Liver (tissue), 9 donors: ENCODE measurements around the gene ARHGAP23. TPM values are rescaled to one million over a fixed set of nuclear protein-coding genes. Genes with fewer than 3 reads are reported as not detected.
A peak's percentile ranks its signal among the peaks of the same experiment; 100 is the strongest.
"Not testable (repeated sequence)": the region's sequence is repeated elsewhere in the genome, so short reads cannot be mapped to it uniquely, and the experiment has no call there.

Experiments
- DNase-seq: peaks from one replicate; pipeline ENCODE4 v3.0.0-alpha.2; 2017; ENCODE audit warnings: low spot score
- H3K27ac ChIP-seq, 2 donors: one replicate each; pipeline ENCODE4 v1.7.0; 2013; ENCODE audit warnings: inconsistent platforms in 2 of 2, low read length in 2 of 2, control low read depth in 1 of 2, low read depth in 1 of 2, mild to moderate bottlenecking in 1 of 2
- H3K27me3 ChIP-seq, 4 donors: one replicate each; pipeline versions ENCODE4 v1.6.1 to v1.7.0; 2013; ENCODE audit warnings: low read length in 3 of 4, inconsistent platforms in 1 of 4, mild to moderate bottlenecking in 1 of 4, moderate library complexity in 1 of 4; ENCODE audit not compliant: control insufficient read depth in 4 of 4, insufficient read depth in 4 of 4
- H3K36me3 ChIP-seq, 4 donors: one replicate each; pipeline versions ENCODE4 v1.6.1 to v1.7.0; 2013; ENCODE audit warnings: low read length in 3 of 4, mild to moderate bottlenecking in 3 of 4, low read depth in 1 of 4, moderate library complexity in 1 of 4; ENCODE audit not compliant: control insufficient read depth in 4 of 4, insufficient read depth in 3 of 4
- H3K4me1 ChIP-seq, 4 donors: one replicate each; pipeline versions ENCODE4 v1.6.1 to v1.7.0; 2013; ENCODE audit warnings: low read length in 3 of 4, mild to moderate bottlenecking in 3 of 4, moderate library complexity in 1 of 4; ENCODE audit not compliant: control insufficient read depth in 4 of 4, insufficient read depth in 4 of 4
- H3K4me3 ChIP-seq, 3 donors: one replicate each; pipeline versions ENCODE4 v1.6.1 to v1.7.0; 2013; ENCODE audit warnings: low read length in 3 of 3, control low read depth in 1 of 3, low read depth in 1 of 3, mild to moderate bottlenecking in 1 of 3
- H3K9ac ChIP-seq, 2 donors: one replicate each; pipeline ENCODE4 v1.7.0; 2013; ENCODE audit warnings: low read length in 2 of 2, mild to moderate bottlenecking in 2 of 2, moderate library complexity in 2 of 2, control low read depth in 1 of 2, low read depth in 1 of 2
- H3K9me3 ChIP-seq, 4 donors: one replicate each; pipeline versions ENCODE4 v1.6.1 to v1.7.0; 2013; ENCODE audit warnings: low read length in 3 of 4; ENCODE audit not compliant: control insufficient read depth in 4 of 4
- HNF4A ChIP-seq, 2 donors: conservative IDR thresholded peaks; 2 replicates each; pipeline ENCODE4 v1.6.1; 2016; ENCODE audit warnings: antibody characterized with exemption in 2 of 2, mild to moderate bottlenecking in 2 of 2
- RAD21 ChIP-seq, 2 donors: IDR thresholded peaks; 2 replicates each; pipeline ENCODE4 v1.6.1; 2016; ENCODE audit warnings: antibody characterized with exemption in 2 of 2, mild to moderate bottlenecking in 2 of 2
- WGBS: extraction: QIAGEN DNeasy Blood & Tissue Kit; methylation state at CpG from one replicate; pipeline ENCODE4 v1.1.7; 2013; 5-methylcytosine and 5-hydroxymethylcytosine counted together
- polyA plus RNA-seq, 2 donors: library from polyadenylated mRNA; stranded (reverse) in 1 of 2; unstranded in 1 of 2; fragments of 200-250 nt in 1 of 2; fragments of >200 nt in 1 of 2; fragmentation: Nextera tagmentation in 1 of 2; extraction: Ambion mirVana in 1 of 2; gene quantifications; one replicate each; pipeline versions ENCODE4 v1.2.1 to v1.2.3, GENCODE V29; 2013 to 2015
- total RNA-seq, 2 donors: library from RNA; depleted of rRNA; stranded (reverse); fragments of >200 nt; gene quantifications; one replicate each; pipeline ENCODE4 v1.2.3, GENCODE V29; 2014
- TF ChIP-seq, protein P1 (sequence below): fragments of 150-350 bp; IDR thresholded peaks from 2 replicates; pipeline ENCODE4 v1.5.1; 2017; ENCODE audit warnings: improper control_type of control experiment, low read depth, low read length; ENCODE audit not compliant: missing input control
- donor health status: healthy.
- donor health status: healthy.
- donor health status: healthy.
- donor health status: healthy.
- donor health status: healthy.

Gene ARHGAP23
- total and polyA plus RNA-seq, 4 donors, result 0.28 to 31.8 (median 4.6) TPM

DNA sequence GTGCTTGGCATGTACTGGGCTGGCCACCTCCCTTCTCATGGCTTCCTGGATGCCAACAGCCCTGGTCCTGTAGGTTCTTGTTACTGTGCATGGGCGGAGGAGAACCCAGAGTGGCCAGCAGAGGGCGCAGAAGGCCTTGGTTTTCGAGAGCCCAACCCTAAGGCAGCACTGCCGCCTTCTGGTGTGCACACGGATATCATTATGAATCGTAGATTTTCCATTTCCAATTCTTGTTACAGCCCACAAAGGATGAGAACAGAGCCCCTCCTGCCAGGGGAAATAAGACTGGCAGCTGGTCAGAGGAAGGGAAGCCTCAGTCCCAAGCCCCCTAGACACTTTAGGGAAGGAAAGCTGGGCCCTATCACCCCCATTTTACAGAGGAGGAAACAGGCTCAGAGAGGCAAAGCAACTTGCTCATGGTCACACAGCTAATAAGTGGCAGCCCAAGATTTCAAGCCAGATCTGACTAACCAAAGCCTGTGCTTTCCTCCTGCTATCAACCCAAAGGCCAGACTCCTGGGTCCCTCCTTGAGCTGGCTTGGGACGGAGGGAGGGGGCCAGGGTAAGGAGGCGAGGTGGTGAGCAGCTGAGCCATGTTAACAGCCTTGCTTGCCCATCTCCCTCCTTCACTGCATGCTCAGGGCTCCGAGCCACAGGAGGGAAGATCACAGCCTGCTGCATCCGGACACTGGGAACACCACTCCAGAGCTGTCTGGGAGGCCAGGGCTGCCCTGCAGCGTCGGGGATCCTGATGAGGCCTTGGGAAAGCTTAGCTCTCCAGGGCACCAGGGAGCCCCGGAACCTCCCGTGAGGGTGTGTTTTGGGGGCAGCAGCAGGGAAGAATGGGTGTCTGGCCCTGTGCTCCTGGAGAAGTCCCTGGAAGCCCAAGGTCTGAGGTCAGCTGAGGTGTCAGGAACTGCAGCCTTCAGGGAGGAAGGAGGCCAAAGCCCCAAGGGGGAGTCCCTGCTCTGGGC is 64.1 kb downstream of the ARHGAP23 start:
- not testable (repeated sequence) for H3K36me3 ChIP-seq
- WGBS, result 47% methylated on average over 14 of the region's 14 CpGs

DNA sequence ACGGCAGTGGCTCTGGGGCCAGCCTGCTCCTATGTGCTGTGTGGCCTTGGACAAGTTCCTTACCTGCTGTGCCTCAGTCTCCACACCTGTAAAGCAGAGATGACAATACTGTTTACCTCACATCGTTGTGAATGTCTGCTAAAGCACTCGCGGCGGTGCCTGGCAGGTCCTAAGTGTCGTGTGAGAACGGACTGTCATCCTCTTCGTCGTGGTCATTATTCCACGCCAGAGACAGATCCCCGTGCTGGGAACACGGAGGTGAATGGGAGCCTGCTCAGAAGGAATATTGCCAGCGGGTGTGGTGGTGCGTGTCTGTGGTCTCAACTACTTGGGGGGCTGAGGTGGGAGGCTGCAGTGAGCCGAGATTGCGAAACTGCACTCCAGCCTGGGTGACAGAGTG is 65.9 kb downstream of the ARHGAP23 start:
- not testable (repeated sequence) for H3K27ac ChIP-seq, DNase-seq, H3K9me3 ChIP-seq, H3K9ac ChIP-seq, H3K4me3 ChIP-seq, H3K36me3 ChIP-seq, H3K27me3 ChIP-seq, H3K4me1 ChIP-seq
- 90% methylated on average over 16 of the region's 16 CpGs for WGBS

More for the DNA sequence above, 64.1 kb downstream of the ARHGAP23 start:
- peak; percentile 88 for DNase-seq
- not testable (repeated sequence) for H3K9me3 ChIP-seq, H3K9ac ChIP-seq, H3K27ac ChIP-seq, H3K4me3 ChIP-seq, H3K27me3 ChIP-seq, H3K4me1 ChIP-seq
- TF ChIP-seq RAD21 (IDR thresholded peaks at IDR 0.05), result peak; percentile 74 to 84
- TF ChIP-seq, protein P1, sequence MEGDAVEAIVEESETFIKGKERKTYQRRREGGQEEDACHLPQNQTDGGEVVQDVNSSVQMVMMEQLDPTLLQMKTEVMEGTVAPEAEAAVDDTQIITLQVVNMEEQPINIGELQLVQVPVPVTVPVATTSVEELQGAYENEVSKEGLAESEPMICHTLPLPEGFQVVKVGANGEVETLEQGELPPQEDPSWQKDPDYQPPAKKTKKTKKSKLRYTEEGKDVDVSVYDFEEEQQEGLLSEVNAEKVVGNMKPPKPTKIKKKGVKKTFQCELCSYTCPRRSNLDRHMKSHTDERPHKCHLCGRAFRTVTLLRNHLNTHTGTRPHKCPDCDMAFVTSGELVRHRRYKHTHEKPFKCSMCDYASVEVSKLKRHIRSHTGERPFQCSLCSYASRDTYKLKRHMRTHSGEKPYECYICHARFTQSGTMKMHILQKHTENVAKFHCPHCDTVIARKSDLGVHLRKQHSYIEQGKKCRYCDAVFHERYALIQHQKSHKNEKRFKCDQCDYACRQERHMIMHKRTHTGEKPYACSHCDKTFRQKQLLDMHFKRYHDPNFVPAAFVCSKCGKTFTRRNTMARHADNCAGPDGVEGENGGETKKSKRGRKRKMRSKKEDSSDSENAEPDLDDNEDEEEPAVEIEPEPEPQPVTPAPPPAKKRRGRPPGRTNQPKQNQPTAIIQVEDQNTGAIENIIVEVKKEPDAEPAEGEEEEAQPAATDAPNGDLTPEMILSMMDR, result peak; percentile 67

DNA sequence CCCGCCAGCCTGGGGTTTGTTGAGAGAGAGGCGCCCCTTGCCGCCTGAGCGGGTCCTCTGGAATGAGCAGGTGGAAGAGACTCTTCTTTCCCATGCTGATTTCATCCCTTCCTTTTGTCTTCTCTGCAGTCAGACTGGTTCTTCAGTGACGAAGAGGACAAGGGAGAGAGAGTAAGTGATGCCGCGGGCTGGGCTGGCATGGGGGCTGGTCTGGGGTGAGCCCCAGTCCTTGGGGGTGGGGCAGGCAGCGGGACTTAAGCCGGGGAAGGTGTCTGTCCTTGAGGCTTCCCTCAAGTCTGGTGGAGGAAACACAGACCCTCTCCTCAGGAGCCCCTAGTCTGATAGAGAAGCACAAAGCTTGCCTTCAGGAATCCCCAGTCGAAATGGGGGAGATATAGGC is 69.4 kb downstream of the ARHGAP23 start:
- H3K27ac ChIP-seq, DNase-seq, H3K9me3 ChIP-seq, H3K4me3 ChIP-seq, H3K4me1 ChIP-seq, H3K9ac ChIP-seq, H3K36me3 ChIP-seq, H3K27me3 ChIP-seq: not testable (repeated sequence)
- WGBS, result 90% methylated on average over 10 of the region's 10 CpGs

DNA sequence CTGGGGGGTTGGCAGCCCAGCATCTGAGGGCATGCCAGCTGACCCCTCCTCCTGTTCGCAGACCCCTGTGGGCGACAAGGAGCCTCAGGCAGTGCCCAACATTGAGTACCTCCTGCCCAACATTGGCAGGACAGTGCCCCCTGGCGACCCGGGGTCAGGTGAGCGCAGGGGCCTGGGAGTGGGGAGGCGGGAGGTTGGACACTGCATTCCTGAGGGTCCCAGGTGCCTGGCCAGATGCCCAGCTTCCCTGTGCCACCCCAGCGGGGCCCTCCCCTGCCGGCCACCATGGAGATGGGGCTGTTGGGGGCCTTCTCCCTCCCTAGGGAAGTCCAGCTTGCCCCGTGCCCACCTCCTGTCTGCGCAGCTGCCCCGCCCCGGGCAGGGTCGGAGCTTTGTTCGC is 70.1 kb downstream of the ARHGAP23 start:
- Histone ChIP-seq H3K27ac (no peak overlapping the region), H3K4me1 (no peaks in the 10 kb centered on the region), H3K36me3 (no peaks in the 10 kb centered on the region), H3K9me3 (no peaks in the 10 kb centered on the region), H3K9ac (no peak overlapping the region), H3K4me3 (no peak overlapping the region), H3K27me3 (no peaks in the 10 kb centered on the region)
- no peak for TF ChIP-seq HNF4A (conservative IDR thresholded peaks at IDR 0.05)
- no peak for DNase-seq
- 84% methylated on average over 14 of the region's 14 CpGs for WGBS

DNA sequence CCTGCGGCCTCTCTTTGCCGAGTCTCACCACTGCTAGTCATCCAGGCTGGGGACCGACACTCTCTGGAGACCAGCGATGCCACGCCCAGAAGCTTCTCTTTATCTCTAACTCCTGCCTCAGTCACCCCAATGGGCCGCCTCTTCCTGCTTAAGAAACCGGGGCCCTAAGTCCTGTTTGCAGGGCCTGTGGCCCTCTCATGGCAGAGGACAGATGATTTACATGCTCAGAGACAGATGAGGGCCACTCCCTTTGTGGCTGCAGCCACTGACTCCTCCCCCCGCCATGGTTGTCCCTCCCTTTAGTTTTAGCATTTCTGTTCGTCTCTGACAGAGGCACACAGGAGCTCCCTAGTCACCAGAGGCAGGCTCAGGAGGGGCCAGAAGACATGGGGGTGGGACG is 71.0 kb downstream of the ARHGAP23 start:
- not testable (repeated sequence) for H3K36me3 ChIP-seq, H3K27ac ChIP-seq, H3K4me1 ChIP-seq, H3K9me3 ChIP-seq, H3K27me3 ChIP-seq, DNase-seq, H3K9ac ChIP-seq, H3K4me3 ChIP-seq
- WGBS, result 87% methylated on average over 10 of the region's 10 CpGs

DNA sequence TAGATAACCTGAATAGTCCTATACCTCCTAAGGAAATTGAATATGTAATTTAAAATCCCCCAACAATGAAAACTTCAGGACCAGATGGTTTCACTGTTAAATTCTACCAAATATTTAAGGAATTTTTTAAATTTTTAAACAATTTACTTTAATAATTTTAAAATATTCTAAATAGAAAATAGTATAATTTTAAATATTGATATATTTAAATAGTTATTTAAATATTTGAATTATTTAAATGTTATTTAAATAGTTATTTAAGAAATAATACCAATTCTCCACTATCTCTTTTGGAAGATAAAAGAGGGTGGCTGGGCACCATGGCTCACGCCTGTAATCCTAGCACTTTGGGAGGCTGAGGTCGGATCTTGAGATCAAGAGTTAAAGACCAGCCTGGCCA is 73.5 kb downstream of the ARHGAP23 start:
- H3K4me1 ChIP-seq, H3K27ac ChIP-seq, H3K9me3 ChIP-seq, H3K9ac ChIP-seq, H3K4me3 ChIP-seq, DNase-seq, H3K27me3 ChIP-seq, H3K36me3 ChIP-seq: not testable (repeated sequence)
- 96% methylated on average over 2 of the region's 2 CpGs for WGBS

DNA sequence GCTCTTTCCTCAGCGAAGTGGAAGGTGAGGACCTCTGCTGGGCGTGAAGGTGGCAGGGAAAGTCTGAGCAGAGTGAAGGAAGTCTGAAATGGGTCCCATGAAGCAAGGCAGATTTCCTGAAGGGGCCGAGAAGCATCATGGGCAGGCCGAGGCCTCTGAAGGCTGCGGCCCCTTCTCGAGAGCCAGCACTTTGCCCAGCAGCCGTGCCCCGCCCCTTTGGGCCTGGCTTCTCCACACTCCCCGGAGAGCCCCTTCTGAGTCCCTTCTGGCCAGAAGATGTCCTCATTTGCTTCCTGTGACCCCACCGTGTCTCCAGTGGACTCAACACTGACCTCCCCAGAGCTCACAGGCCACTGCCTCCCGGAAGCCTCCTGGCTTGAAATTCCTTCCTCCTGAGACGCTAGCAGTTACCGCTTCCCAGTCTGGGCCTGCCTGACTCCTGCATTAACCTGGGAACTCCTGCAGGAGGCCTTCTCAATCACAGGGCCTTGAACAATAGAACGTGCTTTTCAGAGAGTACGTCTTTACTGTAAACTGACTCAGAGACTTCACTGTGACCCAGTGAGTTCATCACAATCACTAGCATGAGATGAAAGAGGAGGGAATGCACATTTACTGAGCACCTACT is 75.1 kb downstream of the ARHGAP23 start:
- H3K36me3 ChIP-seq, H3K4me3 ChIP-seq, H3K4me1 ChIP-seq, H3K27me3 ChIP-seq, H3K9ac ChIP-seq, H3K27ac ChIP-seq, DNase-seq, H3K9me3 ChIP-seq: not testable (repeated sequence)
- WGBS, result 88% methylated on average over 15 of the region's 15 CpGs
